Left colon (tissue), 2 donors: Measurements from ENCODE around the gene CPD. TPM values are rescaled to one million over a fixed set of nuclear protein-coding genes. Genes with fewer than 3 reads are reported as not detected.
"Not testable (repeated sequence)": the region's sequence is repeated elsewhere in the genome, so short reads cannot be mapped to it uniquely, and the experiment has no call there.

Experiments used
- ATAC-seq: fragments of 200-7000 bp; cut with Tn5 transposase; one replicate; pipeline ENCODE4 v1.9.1; 2020; ENCODE audit warnings: mild to moderate bottlenecking, moderate library complexity
- DNase-seq, 2 donors: peaks; one replicate each; pipeline ENCODE4 v3.0.0-alpha.2; 2020
- intact Hi-C, 2 donors: fragments of 100-400 bp; cut with DNase I in 1 of 2; cut with micrococcal nuclease in 1 of 2; formaldehyde crosslinking; loops; one replicate each; pipeline versions ENCODE4 v1.11.2 to v1.14.0; 2022; cut with DNase I, micrococcal nuclease
- total RNA-seq, 2 donors: library from RNA; stranded (reverse); fragmentation: NEBNext Ultra II Directional; extraction: Animal tissue kit (Norgen Biotek cat#: 25700); gene quantifications; one replicate each; pipeline ENCODE4 v1.2.1, GENCODE V29; 2021
- donor health status: DM: no; HTN: no; CAD: no.
- donor health status: DM: yes; HTN: yes; CAD: no.

The CPD gene
- total RNA-seq, 2 donors from 2014 or later = 79.8 to 90.8 TPM

DNA sequence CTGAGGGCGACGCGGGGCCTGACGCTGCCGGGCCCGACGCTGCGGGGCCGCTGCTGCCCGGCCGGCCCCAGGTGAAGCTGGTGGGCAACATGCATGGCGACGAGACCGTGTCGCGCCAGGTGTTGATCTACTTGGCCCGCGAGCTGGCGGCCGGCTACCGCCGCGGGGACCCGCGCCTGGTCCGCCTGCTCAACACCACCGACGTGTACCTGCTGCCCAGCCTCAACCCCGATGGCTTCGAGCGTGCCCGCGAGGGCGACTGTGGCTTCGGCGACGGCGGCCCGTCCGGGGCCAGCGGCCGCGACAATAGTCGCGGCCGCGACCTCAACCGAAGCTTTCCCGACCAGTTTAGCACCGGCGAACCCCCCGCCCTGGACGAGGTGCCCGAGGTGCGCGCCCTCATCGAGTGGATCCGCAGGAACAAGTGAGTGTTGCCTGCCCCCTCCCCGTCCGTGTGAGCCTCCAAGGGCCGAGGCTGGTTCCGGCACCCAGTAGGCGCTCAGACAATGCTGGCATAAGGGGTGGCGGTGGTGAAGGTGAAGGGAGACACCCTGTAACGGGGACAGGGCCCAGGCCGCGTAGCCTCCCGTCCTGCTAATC lies 676 bp downstream of the CPD start:
- intact Hi-C loops = no loop called here
- ATAC-seq = peak; percentile 26
- peak; percentile 31 to 47 for DNase-seq

DNA sequence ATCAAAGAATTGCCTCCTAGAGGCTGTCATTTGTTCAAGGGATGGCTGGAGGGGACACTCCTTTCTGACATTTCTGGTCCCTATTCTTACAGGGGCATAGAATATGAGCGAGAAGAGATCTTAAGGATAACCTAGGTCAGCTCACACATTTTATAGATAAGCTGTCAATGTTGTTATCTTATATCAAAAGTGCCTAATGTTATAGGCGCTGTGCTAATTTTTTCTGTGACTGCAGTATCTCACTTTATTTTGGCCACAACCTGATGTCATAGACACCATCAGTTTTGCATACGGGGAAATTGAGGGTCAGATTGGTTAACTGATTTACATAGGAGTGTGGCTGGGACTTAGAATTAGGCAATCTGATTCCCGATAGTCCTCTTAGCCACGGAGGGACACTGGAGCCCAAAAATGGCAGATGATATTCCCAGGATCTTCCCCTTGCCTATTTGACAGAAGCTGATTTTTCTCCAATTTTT lies 1.2 kb downstream of the CPD start:
- ATAC-seq = no peak
- intact Hi-C loops = no loop called here
- DNase-seq = no peak

DNA sequence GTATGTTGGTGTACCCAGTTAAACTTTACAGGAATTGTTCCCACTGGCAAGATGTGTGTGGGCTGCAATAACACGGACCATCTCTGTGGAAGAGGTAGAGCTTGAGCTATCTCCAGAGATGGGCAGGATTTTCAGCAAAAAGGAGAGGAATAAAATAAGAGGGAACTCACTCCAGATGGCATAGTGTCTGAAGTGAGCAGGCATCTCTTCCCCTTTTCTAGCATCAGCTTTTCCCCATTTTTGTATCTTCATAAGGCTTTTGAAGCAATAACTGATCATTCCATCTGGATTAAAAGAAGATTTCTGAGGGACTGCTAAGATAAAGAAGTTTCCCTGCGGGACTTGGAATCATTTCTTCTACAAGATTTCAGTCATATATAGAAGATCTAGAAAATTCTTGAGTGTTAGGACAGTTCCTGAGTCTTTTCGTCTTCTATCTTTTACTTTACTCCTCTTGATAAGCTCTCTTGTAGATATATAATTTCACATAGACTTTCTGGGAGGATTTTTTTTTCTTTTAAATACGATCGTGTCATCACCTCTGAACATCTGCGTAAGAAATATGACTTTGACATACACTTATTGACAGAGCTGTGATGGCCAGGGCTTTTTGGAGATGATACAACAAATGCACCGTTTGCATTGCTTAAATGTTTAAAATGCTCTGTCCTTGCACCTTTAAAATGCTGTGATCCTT lies 2.1 kb downstream of the CPD start:
- no peak for ATAC-seq
- no peak for DNase-seq
- intact Hi-C loops = no loop called here

- no peak for DNase-seq
- no peak for ATAC-seq
- intact Hi-C loops = no loop called here
These were observed 2.6 kb downstream of the CPD start for GRCh38 chr17:30381340-30381659.

DNA sequence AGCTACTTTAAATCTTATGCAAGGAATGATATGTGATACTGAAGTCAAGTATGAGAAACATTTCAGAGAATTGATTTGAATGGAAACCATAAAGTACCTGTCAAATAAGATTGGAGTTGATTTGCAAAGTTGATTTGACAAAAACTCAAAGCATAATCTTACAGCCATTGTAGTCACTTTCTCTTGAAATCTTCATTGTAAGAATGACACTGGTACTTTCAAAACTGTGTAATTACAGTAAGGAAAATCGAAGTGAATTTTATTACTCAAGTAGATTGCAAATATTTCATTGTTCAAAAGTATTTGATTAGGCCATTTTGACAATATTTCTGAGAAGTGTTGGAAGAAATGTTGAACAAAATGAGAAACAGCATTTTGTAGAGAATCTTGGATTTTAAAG lies 3.6 kb downstream of the CPD start:
- no peak for ATAC-seq
- intact Hi-C loops = no loop called here
- DNase-seq = no peak

DNA sequence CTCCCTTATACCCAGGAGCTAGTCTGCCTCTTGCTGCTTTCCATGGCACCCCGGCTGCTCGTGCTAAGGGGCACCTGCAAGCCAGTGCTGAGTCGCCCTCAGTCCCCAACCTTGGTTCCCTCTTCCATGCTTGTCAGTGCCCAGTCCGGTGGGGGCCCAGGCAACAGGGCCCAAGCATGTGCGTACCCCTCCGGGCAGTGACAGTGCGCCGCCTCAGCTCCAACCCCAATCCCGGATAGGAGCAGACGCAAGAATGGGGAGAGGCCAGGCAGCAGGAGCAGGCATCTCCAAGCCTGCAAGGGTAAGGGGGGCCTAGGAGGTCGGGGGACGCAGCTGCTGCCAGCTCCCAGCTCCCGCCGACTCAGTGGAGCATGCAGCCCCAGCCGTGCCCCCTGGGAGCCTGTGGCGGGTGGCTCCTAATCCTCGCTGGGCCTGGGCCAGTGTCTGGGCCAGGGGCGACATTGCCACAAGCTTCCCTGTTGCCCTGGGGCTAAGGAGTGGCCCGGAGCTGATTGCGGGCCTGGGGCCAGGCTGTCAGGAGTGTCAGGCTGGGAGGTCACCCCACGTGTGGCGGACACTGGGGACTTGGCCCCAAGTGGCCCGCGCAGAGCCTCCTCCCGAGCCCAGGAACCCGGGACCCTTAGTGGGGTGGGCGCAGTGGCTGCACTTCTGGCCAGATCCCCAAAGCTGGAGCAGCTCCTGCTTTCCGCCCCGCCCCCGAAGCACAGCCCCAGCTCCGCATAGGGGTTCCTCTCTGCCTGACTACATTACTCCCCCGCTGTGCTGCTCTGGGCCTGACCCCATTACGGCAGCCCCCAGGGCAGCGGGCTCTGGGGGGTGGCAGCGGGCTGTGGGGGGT lies 9.8 kb downstream of the CPD start:
- intact Hi-C loops = no loop called here
- DNase-seq (no peak), ATAC-seq (no peak)

- no peak for ATAC-seq
- intact Hi-C loops = no loop called here
- no peak for DNase-seq
These were observed 11.1 kb downstream of the CPD start for GRCh38 chr17:30389756-30390300.

- no peak for ATAC-seq
- no peak for DNase-seq
- intact Hi-C loops = no loop called here
These were observed 12.8 kb downstream of the CPD start for GRCh38 chr17:30391534-30391933.

- DNase-seq (no peak), ATAC-seq (no peak)
- intact Hi-C loops = no loop called here
These were observed 14.8 kb downstream of the CPD start for GRCh38 chr17:30393491-30393890.

DNA sequence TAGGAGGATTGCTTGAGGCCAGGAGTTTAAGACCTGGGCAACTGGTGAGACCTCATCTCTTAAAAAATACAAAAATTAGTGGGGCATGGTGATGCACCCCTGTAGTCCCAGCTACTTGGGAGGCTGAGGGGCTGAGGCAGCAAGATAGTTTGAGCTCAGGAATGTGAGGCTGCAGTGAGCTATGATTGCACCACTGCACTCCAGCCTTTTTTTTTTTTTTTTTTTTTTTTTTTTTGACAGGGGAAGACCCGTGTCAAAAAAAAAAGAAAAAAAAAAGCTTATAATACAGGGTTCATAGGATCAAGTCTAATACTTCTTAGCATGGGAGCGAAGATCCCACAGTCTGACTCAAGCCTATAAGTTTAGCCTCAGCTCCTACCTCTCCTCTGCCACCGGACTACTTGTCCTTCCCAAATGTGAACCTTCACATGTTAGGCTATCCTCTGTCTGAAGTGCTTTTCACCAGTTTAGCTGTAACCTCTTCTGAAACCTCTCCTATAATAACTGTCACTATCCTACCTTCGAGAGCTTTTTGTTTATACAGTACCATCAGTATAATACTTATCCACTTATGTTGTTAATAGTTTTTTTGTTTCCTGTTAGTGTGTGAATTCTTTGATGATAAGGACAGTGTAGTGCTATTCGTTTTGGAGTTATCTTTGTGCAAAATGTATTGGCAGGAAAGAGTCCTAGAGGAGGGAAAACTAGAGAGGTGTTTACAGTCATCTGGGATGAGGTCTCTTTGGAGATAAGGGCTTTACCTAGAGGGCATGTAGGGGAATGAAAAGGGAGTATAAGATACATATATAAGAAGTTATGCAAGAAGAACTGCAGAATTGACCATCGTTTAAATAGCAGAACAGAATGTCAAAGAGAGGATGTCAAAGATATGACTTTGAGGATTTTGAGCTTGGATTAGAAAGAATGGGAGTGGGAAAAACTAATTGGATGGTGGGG lies 15.5 kb downstream of the CPD start:
- no peak for ATAC-seq
- intact Hi-C loops = no loop called here
- no peak for DNase-seq

GRCh38 chr17:30395398-30396022 lies 16.8 kb downstream of the CPD start:
- intact Hi-C loops = no loop called here
- DNase-seq (no peak), ATAC-seq (peak; percentile 62)

- ATAC-seq = no peak
These were observed 17.4 kb downstream of the CPD start for GRCh38 chr17:30396129-30396528.

GRCh38 chr17:30396612-30397011 lies 17.9 kb downstream of the CPD start:
- ATAC-seq = no peak

More at GRCh38 chr17:30396129-30396528, 17.4 kb downstream of the CPD start:
- DNase-seq = no peak
- intact Hi-C loops = no loop called here

DNA sequence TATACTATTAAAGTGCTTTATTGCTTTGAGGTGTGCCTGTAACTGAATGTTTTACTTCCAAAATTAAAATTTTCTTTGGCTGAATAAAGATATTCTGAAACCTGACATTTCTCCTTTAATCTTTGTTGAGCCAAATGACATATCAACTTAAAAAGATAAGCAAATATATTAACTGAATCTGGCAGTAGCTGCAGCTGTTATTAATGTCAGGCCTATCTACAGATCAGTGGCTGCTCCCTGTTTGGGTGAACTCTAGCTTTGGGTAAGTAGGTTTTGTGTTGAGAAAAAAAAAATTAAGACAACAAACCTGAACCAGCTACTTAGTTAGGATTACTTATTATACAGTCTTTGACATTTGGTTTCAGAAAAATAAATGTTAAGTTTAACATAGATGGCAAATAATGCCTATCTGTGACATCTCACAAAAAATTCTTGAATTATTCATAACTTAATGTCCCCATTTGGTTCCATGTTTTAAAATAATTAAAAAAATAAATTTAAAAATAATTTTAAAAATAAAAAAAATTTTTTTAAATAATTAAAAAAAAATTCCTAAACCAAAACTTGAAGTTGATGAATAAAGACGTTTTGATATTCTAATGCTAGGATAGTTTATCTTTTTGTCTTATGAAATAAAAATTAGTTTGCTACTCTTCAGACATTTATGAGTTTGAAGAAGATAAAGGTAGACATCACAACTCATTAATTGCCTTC lies 19.8 kb downstream of the CPD start:
- no peak for ATAC-seq
- no peak for DNase-seq
- intact Hi-C loops = no loop called here

More at GRCh38 chr17:30396612-30397011, 17.9 kb downstream of the CPD start:
- intact Hi-C loops = no loop called here
- DNase-seq = no peak

DNA sequence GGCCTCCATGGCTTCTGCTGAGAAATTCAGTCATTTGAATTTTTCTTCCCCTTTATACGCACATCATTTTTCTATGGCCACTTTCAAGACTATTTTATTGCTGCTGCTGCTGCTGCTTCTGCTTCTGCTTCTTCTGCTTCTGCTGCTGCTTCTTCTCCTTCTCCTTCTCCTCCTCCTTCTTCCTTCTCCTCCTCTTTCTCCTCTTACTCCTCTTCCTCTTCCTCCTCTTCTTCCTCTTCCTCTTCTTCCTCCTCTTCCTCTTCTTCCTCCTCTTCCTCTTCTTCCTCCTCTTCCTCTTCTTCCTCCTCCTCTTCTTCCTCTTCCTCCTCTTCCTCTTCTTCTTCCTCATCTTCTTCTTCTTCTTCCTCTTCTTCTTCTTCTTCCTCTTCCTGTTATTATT lies 22.4 kb downstream of the CPD start:
- ATAC-seq (no peak), DNase-seq (no peak)
- intact Hi-C loops = no loop called here

- intact Hi-C loops = no loop called here
- no peak for DNase-seq
- ATAC-seq = no peak
These were observed 26.4 kb downstream of the CPD start for GRCh38 chr17:30405161-30405560.

- ATAC-seq, DNase-seq, intact Hi-C loops: not testable (repeated sequence)
These were observed 31.9 kb downstream of the CPD start for GRCh38 chr17:30410627-30411026.
